NAMALWA (cell line): ENCODE measurements around the gene ABCA5.

Experiments
- DNase-seq: peaks from one replicate; pipeline ENCODE4 v3.0.0-alpha.2; 2015; ENCODE audit warnings: low spot score

Gene ABCA5

GRCh38 chr17:69254187-69254586 is 72.7 kb downstream of the ABCA5 start:
- DNase-seq, result no peak

DNA sequence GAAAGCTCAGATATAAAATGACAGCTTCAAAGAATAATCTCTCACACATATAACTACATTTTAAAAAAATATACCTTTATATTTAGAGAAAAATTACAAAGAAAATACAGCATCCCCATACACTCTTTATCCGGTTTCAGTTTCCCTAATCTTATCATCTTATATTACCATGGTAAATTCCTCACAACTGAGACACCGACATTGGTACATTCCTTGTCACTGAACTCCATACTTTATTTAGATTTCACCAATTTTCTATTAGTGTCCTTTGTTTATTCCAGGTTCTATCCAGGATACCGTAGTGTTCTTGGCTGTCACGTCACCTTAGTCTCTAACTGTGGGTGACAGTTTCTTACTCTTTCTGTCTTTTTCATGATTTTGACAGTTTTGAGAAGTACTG is 76.3 kb downstream of the ABCA5 start:
- DNase-seq, result no peak

DNA sequence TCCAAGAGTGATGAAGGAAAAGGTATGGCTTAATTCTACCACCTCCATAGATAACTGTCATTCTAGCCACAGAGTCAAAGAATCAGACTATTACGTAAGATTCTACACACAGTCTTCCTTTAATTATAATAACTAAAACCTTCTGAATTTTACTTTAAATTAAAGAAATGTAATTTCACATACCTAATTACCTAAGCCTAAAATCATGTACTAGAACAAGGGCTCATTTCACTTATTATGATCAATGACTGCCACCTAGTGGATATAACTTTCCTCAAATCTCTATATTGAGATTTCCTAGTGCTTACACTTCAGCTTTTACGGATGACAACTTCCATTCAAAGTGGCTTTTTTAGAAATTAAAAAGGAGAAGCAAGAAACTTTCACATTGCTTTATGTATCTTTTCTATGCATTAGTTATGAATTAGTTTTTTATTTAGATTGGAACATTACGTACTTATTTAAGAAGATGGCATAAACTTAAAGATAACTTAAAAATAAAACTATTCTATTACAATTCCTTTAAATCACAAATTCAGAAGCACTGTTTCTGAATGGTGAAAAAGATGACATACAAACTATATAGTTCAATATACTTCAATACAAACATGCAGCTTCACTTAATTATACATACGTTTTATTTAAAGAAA is 80.1 kb downstream of the ABCA5 start:
- peak; percentile 73 for DNase-seq

- no peak for DNase-seq
Observed at GRCh38 chr17:69246202-69246601, 80.7 kb downstream of the ABCA5 start.

GRCh38 chr17:69245617-69246016 is 81.3 kb downstream of the ABCA5 start:
- no peak for DNase-seq

DNA sequence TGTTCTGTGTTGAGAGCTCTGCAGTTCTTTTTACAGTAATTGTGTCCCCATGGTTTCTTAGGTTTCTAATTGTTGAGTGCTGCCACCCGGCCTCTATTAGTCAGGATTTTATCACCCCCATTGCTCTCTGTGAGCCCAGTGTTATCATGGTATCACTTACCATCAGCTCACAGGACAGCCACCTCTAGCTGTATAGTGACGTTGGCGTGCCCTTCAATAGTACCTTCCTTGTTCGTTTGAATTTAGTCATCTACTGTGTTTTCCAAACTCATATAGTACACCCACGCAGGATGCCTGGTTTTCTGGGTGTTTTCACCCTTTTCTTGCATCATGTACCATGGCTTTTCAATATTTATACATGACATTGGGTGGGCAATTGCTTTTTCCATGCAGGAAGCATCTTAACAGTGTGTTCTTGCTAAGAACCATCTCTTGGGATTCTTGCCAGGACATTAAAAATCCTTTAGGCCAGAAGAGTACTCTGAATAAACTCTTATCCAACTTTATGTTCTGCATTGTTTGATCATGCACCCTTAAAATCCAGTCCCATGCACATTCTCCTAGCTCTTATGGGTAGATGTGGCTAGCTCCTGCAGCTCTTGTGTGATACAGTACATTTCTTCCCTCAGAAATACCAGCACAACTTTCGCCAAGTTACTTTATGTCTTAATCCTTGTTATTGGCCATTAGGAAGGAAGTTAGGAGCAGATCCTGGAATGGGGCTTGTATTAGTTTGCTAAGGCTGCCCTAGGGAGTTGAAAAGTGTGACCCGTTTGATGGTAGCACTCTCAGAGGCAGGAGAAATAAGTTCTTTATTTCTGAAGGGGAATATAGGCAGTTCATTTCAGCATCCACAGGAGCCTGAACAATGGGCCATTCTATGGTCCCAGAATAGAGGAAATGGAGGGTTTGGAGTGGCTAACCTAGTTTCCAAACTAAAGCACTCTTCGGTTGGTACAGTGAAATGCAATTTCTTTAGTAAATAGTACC is 87.0 kb downstream of the ABCA5 start:
- no peak for DNase-seq

- DNase-seq, result no peak
Observed at GRCh38 chr17:69236946-69237345, 90.0 kb downstream of the ABCA5 start.

DNA sequence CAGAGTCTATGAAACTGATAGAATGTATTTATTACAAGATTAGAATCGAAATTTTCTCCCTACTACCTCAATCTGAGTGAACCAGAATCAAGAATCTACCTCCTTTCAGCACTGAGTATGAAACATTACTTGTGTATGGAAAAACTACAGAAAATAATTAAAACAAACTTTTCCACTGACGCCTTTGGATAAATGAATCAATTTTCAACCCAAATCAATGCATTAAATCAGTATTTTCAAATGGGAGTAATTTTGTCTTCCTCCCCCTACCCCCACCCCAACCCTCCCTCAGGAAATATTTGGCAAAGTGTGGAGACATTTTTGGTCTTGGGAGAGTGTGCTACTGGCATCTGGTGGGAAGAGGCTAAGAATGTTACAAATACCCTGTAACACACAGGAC is 90.5 kb downstream of the ABCA5 start:
- no peak for DNase-seq

DNA sequence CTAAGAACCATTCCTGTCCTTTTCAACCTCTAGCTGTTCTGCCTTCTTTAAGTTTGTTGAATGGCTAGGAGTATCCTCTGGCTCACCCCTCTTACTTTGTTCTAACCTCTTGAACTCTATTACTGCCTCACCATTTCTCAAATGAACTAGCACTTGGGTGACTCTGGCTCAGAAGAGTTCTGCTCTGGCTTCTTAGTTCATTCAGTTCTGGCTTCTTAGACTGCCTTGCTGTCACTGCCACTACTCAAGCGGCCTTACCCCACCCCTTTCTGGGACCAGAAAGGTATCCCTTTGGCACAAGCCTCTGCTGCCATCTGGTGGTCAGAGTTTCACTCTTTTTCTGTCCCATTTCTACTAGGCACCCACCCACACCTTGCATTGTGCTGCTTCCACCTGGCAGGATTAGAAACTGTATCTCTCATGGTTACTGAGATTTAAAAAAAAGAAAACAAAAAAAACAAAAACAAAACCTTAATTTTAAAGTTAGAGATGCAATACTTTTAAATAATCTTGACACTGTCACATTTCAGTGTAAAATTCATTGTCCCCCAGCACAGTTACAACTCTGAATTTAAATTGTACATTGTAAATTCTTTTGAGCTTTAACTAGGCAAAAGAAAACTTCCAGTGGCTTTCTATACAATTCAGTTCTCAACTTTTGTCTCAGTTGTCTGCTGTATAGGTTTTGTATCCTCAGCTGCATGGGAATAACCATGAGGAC is 91.4 kb downstream of the ABCA5 start:
- DNase-seq, result peak; percentile 94

GRCh38 chr17:69232650-69233049 is 94.3 kb downstream of the ABCA5 start:
- no peak for DNase-seq

GRCh38 chr17:69231521-69231920 is 95.4 kb downstream of the ABCA5 start:
- DNase-seq, result no peak

DNA sequence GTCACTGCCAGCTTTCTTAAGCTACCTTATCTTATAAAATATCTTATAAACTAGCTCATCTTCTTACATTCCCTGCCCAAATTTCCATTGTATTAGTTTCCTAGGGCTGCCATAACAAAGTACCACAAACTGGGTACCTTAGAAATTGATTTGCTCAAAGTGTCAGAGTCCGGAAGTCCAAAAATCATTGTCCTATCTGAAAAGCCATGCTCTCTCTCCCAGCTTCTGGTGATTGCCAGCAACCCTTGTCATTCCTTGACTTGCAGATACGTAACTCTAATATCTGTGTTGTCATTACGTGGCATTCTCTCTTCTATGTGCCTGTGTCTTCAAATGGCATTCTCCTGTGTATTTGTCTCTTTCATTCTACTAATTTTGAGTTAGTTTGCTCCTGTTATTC is 96.0 kb downstream of the ABCA5 start:
- no peak for DNase-seq

DNA sequence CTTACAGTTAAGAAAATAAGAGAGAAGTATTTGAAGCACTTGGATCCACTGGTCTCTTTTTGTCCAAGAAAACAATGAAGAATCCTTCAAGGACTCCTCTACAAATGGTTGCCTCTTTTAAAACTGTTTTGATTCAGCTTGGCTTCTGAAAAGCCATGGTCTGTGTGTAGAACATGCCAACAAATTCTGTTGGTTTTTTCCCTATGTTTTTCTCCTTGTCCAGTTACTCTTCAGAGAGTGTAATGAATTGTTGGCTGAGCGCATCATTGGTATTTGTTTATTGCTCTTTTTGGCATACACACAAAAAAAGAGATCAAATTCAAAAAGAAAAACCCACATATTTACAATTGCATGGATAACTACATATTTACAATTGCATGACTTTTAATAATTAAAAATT is 98.4 kb downstream of the ABCA5 start, which contains the start of gene ABCA10:
Gene ABCA10 (minus strand): TSS at position 249 of the 400 bp plus-strand sequence. CDS start 3,466 bp downstream, outside the sequence.
- no peak for DNase-seq

DNA sequence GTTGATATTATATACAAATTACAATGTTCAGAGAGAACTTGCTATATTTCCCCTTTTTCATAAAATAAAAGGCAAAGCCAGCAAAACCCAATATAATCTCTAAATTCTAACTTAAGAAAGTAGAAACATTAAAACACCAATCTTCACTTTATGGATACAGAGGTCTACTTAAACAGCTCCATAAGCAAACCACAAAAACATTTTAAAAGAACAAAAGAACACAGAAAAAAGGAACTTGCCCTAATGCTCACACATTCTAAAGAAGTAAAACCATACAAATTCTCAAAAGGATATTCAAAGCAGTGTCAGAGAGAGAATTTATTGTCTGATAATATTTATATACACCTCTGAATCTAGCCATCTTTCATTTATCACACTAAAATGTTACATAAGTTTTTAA is 98.9 kb downstream of the ABCA5 start:
- no peak for DNase-seq

DNA sequence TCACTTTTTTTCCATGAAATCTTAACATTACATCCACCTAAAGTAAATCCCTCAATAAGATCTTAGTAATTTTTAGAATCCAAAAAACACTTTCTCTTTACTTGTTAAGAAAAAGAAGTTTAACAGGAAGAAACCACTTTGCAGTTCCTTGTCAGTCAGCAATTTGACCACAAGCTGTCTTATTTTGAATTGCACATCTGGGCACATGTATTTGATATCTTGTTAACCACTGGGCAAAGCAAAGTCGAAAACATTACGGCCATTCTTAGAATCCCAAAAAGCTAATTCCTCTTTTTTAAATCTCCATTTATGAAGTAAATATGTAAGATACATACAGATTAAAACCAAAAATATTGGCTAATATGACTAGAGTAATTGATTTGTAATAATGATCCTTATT is 99.4 kb downstream of the ABCA5 start:
- DNase-seq, result peak; percentile 55

- DNase-seq, result no peak
Observed at GRCh38 chr17:69223809-69224208, 103.1 kb downstream of the ABCA5 start.

- no peak for DNase-seq
Observed at GRCh38 chr17:69222707-69223258, 104.2 kb downstream of the ABCA5 start.

DNA sequence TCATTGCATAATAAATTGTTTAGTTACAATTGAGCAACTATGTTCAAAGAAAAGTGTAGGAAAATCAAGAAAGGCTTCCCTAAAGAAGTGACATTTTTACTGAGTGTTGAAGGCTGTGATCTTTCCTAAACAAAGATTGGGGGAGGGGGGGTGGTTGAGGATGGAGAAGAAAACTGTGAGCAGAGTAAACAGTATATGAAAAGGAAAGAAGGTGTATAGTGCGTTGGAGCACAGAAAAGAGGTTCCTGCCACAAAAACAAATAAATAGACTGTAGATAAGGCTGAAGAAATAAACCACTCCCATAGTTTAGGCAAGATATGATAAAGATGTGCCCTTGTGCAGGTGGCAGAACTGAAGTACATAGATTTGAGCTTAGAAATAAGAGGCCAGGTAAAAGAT is 106.8 kb downstream of the ABCA5 start:
- DNase-seq, result no peak

GRCh38 chr17:69218986-69219385 is 107.9 kb downstream of the ABCA5 start:
- no peak for DNase-seq

DNA sequence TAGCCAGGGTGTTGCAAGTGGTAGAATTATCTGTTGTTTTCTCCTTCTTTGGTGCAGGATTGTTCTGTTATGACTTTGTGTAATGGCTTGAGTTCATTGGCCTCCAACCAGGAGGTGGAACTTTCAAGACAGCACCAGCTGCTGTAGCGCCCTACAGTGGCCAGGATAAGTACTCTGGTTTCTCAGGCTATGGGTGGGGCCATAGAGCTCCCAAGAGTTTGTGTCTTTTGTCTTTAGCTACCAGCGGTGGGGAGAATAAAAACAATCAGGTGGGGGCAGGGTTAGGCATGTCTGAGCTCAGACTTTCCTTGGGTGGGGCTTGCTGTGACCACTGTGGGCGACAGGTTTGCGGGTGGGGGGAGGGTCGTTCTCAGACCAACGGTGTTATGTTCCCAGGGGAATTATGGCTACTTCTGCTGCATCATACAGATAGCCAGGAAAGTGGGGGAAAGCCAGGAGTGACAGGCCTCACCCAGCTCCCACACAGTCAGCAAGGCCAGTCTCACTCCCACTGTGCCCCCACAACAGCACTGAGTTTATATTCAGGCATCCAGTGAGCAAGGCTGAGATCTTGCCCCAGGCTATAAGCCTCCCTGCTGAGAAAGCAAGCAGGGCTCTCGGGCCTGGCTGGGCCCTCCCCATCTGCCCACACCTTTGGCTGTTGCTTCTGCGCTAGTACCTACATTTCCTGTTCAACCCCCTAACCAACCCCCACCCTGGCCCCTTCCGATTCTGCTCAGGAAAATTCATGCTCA is 113.7 kb downstream of the ABCA5 start:
- DNase-seq, result no peak

DNA sequence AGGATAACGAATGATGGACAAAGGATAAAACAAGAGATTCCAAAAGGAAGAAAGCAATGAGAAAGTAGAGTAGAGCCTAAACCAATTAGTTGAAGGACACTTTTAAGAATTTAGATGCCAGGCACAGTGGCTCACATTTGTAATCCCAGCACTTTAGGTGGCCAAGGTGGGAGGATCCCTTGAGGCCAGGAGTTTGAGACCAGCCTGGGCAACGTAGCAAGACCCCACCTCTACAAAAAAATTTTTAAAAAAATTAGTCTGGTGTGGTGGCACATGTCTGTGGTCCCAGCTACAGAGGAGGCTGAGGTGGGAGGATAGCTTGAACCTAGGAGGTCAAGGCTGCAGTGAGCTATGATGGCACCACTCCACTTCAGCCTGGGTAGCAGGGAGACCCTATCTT is 118.3 kb downstream of the ABCA5 start:
- no peak for DNase-seq

- no peak for DNase-seq
Observed at GRCh38 chr17:69207151-69207550, 119.8 kb downstream of the ABCA5 start.
